HG02938 (cell line): ENCODE measurements around the gene NT5DC3.

Experiments
- ATAC-seq: cut with Tn5 transposase; IDR thresholded peaks from one replicate; pipeline ENCODE4 v1.9.1; 2021; ENCODE audit warnings: mild to moderate bottlenecking, moderate library complexity; ENCODE audit not compliant: unreplicated experiment

NT5DC3 gene

GRCh38 chr12:103833095-103833775 lies 7.8 kb downstream of the NT5DC3 start:
- no peak for ATAC-seq

GRCh38 chr12:103832048-103832997 lies 8.7 kb downstream of the NT5DC3 start:
- ATAC-seq: no peak

- no peak for ATAC-seq
Measured at GRCh38 chr12:103830730-103831320, 10.2 kb downstream of the NT5DC3 start.

GRCh38 chr12:103830025-103830725 lies 10.9 kb downstream of the NT5DC3 start:
- ATAC-seq: no peak

- no peak for ATAC-seq
Measured at GRCh38 chr12:103829092-103829491, 11.9 kb downstream of the NT5DC3 start.

- no peak for ATAC-seq
Measured at GRCh38 chr12:103827911-103828391, 13.1 kb downstream of the NT5DC3 start.

- ATAC-seq: no peak
Measured at GRCh38 chr12:103824845-103825244, 16.2 kb downstream of the NT5DC3 start.

GRCh38 chr12:103824290-103824689 lies 16.7 kb downstream of the NT5DC3 start:
- ATAC-seq: no peak

GRCh38 chr12:103823871-103824270 lies 17.2 kb downstream of the NT5DC3 start:
- no peak for ATAC-seq

GRCh38 chr12:103821773-103822172 lies 19.3 kb downstream of the NT5DC3 start:
- ATAC-seq: no peak

GRCh38 chr12:103820881-103821489 lies 20.0 kb downstream of the NT5DC3 start:
- ATAC-seq: no peak

- ATAC-seq: no peak
Measured at GRCh38 chr12:103820361-103820760, 20.7 kb downstream of the NT5DC3 start.

- ATAC-seq: no peak
Measured at GRCh38 chr12:103819892-103820291, 21.1 kb downstream of the NT5DC3 start.

GRCh38 chr12:103819312-103819711 lies 21.7 kb downstream of the NT5DC3 start:
- ATAC-seq: no peak

GRCh38 chr12:103817791-103818190 lies 23.2 kb downstream of the NT5DC3 start:
- ATAC-seq: no peak

- no peak for ATAC-seq
Measured at GRCh38 chr12:103816663-103817062, 24.4 kb downstream of the NT5DC3 start.

GRCh38 chr12:103814436-103814835 lies 26.6 kb downstream of the NT5DC3 start:
- no peak for ATAC-seq

- ATAC-seq: no peak
Measured at GRCh38 chr12:103813949-103814348, 27.1 kb downstream of the NT5DC3 start.

GRCh38 chr12:103813426-103813825 lies 27.6 kb downstream of the NT5DC3 start:
- ATAC-seq: no peak

GRCh38 chr12:103812789-103813188 lies 28.2 kb downstream of the NT5DC3 start:
- ATAC-seq: no peak
